Ishikawa (cell line): ENCODE measurements around the gene GJE1.

Experiments used
- CREB1 ChIP-seq: IDR thresholded peaks from 2 replicates; pipeline ENCODE4 v1.6.1; 2012; ENCODE audit warnings: low read depth
- FOXM1 ChIP-seq: IDR thresholded peaks from 2 replicates; pipeline ENCODE4 v1.6.1; 2012; ENCODE audit warnings: low read depth, borderline replicate concordance
- REST ChIP-seq: IDR thresholded peaks from 2 replicates; pipeline ENCODE4 v1.6.1; 2012; ENCODE audit warnings: low read depth, mild to moderate bottlenecking
- TAF1 ChIP-seq: IDR thresholded peaks from 2 replicates; pipeline ENCODE4 v1.6.1; 2012; ENCODE audit warnings: low read depth, mild to moderate bottlenecking

- TF ChIP-seq REST = no peak
- TF ChIP-seq CREB1 = no peak
- TF ChIP-seq FOXM1 = no peak
- TF ChIP-seq TAF1 = no peak
Observed at GRCh38 chr6:142130814-142131213, 1.9 kb upstream of the GJE1 start.
